ENCODE results near the gene CHPF2.
A peak's percentile ranks its signal among the peaks of the same experiment; 100 is the strongest.

CHPF2 gene

DNA sequence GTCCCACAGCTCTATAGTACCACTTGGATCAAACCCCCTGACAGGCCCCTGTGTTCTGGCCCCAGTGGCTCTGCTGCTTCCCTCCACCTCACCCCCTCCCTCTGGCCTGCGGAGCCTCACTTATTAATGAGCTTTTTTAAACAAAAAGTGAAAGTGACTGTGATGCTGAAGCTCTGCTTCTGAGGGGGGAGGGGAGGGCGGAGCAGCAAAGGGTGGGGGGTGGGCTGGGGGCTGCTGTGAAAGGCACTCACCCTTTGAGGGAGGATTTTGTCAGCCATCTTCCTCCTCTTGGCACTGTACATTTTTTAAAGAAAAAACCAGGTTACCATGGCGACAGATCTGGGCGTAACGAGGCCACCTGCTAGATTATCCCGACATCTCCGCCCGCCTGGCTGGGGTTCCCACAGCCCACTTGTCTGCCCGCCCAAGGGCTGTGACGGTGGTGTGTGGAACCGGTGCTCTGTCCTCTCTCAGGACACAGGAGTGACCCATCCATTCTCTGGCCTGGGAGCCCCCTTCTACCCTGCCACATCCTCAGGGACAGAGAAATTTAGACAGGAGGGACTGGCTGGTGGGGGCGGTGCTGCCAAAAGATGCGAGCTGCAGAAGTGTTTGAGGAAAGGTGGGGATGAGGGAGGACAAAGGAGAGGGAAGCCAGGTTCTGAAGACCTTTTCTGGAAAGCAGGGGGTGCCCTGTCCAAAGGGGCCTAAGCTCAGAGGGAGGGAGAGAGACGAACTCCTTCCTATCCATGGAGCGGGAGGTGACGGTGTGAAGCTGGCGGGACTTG, 11.3 kb downstream of the CHPF2 start:
- peak; percentile 50 to 69 for DNase-seq
- TF ChIP-seq POLR2A (IDR thresholded peaks at IDR 0.05; ENCODE audit: low read length) (no peak), GATA1 (IDR thresholded peaks at IDR 0.05; ENCODE audit: low read depth, low read length) (no peak)

DNA sequence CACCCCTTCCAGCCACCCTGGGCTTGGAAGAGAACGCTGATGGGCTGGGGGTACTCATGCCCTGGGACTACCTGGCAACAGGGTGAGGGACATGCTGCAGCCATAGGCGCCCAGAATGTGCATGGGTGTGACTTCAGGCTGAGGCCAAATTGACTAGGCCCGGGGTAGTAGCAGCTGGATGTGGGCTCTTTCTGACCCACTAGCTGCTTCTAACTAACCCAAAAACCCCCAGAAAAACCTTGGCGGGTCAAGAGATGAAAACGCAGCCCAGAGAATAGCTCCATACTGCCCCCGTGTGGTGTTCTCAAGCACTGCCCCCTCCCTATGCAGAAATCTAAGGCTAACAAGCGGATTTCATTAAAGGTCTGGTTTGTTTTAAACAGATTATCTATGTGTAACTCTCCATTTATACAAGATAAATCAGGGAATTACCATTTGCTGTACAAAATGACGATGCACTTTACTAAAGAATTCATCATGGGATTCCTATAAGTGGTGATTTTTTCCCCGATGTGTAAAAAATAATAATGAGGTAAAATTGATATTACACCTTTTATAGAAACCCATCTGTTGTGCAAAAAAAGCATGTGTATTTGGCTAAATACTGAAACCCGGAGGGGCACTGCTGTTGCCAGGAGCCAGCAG, 12.0 kb downstream of the CHPF2 start:
- TF ChIP-seq POLR2A (IDR thresholded peaks at IDR 0.05; ENCODE audit: low read length) (no peak), GATA1 (IDR thresholded peaks at IDR 0.05; ENCODE audit: low read depth, low read length) (no peak)
- DNase-seq = peak; percentile 61 to 80

DNA sequence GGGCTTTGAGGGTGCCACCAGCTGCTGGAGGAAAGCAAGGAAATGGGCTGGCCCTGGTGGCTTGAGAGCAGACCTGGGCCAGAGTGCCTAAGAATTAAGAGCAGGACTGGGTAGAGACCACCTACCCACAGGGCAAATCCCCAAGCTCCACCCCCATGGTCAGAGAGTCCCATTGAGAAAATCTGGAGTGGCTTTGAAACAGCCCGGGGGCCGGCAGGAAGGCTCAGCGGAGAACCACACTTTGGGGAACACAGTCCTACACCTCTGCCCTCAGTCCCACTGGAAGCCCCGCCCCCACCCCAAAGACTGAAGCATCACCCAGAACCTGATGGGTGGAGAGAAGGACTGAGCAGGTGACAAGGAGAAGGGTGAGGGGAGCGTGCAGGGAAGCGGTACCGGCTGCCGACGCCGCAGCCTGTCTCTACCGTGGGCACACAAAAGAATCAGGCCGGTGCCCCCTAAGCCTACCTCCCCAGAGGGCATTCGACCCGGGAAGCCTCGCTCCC, 12.6 kb downstream of the CHPF2 start:
- no peak for DNase-seq
- no peak for TF ChIP-seq POLR2A (IDR thresholded peaks at IDR 0.05; ENCODE audit: low read length)
- TF ChIP-seq GATA1 (IDR thresholded peaks at IDR 0.05; ENCODE audit: low read depth, low read length) = no peak

DNA sequence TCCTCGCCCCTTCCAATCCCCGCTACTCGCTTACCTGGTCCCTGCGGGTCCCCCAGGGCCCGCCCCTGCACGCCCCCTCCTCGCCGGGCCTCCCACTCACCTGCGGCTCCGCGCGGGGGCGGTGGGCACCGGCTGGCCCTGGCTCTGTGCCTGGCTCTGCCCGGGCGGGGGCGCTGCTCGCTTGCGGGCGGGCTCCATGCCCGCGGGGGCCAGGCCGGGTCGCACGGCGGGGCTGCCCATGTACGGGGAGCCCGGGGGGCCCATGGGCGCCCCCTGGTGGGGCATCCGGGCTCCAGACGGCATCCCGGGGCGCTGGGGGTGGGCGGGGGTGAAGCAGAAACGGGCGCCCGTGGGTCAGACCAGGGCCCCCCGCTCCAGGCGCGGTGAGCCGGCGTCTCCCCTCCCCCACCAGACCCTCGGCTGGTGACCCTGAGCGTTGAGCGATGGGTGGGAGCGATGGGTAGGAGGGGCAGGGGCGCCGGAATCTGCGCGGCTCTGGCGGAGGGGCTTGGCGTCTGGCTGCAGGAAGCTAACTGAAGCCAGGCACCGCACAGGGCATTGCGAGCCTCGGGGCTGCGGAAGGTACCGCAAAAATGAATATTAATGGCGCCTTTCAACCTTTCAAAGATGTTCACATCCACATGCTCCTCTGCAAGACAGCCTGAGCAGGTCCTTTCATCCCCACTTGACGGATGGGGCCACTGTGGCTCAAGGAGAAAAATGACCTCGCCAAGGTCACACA, 13.2 kb downstream of the CHPF2 start:
- TF ChIP-seq GATA1 (IDR thresholded peaks at IDR 0.05; ENCODE audit: low read depth, low read length) (no peak), POLR2A (IDR thresholded peaks at IDR 0.05; ENCODE audit: low read length) (no peak)
- peak; percentile 42 to 56 for DNase-seq

DNA sequence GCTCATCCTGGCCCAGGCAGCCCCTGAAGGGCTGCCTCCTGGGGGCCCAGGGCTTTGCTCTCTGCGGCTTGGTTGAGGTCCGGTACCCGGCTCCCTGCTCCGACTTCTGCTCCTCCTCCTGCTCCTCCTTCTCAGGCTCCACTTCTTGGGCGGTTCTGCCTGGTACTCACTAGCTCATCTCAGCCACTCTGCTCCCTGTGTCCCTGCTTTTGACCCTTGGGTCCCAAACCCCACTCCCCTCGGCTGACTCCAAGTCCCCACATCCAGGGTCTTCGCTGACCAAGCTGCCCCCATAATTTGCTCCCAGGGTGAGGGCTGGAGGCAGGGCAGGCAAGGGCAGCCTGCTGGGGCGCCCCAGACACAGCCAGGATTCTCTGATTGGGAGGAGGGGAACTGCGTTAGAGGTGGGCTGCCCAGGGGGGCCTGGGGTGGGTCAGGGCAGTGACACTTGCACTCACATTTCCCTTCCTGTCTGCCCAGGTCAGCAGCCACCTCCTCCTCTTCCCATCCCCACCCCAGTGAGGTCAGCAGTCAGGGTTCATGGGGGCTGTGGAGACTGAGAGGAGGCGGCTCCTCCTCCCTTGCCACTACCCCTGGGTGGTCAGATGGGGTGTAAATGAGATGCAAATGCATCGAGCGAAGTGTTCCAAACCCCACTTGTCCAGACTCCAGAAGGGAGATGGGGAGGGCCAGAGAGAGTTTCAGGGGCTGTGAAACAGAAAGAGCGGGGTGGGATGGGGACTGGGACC, 14.0 kb downstream of the CHPF2 start:
- no peak for DNase-seq
- no peak for TF ChIP-seq GATA1 (IDR thresholded peaks at IDR 0.05; ENCODE audit: low read depth, low read length)
- no peak for TF ChIP-seq POLR2A (IDR thresholded peaks at IDR 0.05; ENCODE audit: low read length)

DNA sequence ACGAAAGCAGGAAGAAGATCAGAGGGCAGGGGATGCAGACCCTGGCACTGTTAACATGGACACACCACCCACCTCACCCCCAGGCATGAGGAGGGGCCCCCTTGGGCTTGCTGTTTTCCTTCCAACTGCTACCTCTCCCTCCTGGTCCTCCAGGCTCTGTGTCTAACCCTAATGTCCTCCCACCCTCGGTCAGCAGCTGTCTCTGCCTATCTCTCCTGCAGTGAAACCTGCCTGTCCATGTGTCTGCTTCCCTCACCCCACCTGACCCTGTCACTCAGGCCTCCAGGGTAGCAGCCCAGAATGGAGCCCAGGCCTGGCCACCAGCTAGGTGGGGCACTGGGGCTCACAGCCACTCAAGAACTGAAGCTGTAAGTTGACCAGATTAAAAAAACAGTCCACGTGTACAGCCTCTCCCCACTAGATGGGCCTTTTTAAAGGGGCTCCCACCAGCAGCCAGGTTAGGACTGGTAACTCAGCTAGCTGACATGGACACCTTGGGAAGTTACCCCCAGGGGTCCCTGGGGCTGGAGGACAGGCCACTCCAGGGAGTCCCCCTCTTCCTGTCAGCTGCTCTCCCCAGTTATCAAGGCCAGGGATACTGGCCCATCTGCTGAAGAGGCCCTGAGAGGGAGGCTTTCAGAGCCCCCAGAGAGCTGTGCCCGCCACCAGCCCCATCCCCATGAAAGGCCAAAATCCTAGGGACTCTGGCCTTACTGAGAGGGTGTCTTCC, 14.7 kb downstream of the CHPF2 start:
- TF ChIP-seq POLR2A (IDR thresholded peaks at IDR 0.05; ENCODE audit: low read length) (no peak), GATA1 (IDR thresholded peaks at IDR 0.05; ENCODE audit: low read depth, low read length) (no peak)
- no peak for DNase-seq

DNA sequence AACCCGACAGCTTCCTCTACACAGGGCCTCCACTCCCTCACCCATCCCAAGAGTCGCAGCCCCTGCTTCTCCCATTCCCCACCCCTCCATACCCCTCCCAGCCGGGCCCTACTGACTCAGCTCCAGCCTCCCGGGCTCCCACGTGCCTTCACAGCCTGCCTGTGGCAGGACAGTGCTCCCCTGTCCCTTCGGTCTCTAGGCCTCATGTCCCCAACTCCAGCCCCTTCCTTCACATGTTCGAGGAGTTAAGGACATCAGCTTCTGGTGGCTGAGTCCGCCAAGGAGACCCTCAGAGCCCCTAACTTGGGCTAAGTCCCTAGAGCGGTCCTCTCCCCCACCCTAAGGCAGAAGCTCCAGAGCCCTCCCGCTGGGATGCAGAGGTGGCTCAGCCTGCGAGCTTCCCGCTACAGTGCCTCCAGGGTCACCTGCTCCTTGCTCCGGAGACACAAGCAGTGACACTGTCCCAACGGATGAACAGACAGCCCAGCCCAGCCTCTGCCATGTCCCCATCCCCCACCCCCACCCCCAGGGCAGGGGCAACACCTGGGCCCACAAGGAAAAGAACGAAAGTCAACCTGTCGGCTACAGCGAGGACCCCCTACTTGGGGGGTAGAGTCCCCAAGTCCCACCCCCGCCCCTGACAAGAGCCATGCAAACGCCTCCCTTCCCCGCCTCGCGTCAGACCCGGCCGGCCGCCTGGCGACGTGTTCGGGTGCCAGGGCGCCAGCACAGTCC, 15.5 kb downstream of the CHPF2 start:
- DNase-seq = no peak
- no peak for TF ChIP-seq POLR2A (IDR thresholded peaks at IDR 0.05; ENCODE audit: low read length)
- no peak for TF ChIP-seq GATA1 (IDR thresholded peaks at IDR 0.05; ENCODE audit: low read depth, low read length)

DNA sequence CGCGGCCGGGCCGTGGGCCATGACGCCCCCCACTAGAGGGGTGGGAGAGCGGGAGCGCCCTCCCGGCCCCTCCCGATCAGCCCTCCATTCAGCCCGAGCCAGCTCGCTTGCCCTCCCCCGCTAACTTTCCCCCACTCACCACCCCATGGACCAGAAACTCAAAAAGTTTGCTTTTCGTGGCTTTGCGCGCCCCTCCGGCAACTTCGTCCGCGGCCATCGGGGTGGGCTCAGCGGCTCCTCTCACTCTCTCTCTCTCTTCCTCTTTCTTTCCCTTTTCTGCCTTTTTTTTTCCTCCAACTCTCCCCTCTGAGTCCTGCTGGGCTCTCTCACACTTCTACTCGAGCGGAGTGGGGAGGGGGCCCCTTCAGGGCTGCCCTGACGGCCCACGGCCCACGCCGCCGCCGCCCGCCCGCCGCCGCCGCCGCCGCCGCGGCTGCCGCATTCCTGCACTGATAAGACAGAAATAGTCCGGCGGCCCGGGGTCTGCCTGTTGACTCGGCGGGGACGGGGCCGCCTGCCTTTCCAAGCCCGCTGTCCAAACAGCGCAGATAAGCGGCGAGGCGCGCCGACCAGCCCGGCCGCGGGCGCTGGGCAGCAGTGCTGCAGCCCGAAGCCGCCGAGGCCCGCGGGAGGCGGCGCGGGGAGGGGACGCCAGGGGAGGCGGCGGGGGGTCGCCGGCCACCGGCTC, 16.2 kb downstream of the CHPF2 start, which contains the start of gene SMARCD3:
TSS of gene SMARCD3 (minus strand) at position 349 of the 688 bp plus-strand sequence. CDS start at position 217, 132 bp downstream.
- DNase-seq = peak; percentile 24 to 38
- TF ChIP-seq POLR2A (IDR thresholded peaks at IDR 0.05; ENCODE audit: low read length) (no peak), GATA1 (IDR thresholded peaks at IDR 0.05; ENCODE audit: low read depth, low read length) (no peak)

DNA sequence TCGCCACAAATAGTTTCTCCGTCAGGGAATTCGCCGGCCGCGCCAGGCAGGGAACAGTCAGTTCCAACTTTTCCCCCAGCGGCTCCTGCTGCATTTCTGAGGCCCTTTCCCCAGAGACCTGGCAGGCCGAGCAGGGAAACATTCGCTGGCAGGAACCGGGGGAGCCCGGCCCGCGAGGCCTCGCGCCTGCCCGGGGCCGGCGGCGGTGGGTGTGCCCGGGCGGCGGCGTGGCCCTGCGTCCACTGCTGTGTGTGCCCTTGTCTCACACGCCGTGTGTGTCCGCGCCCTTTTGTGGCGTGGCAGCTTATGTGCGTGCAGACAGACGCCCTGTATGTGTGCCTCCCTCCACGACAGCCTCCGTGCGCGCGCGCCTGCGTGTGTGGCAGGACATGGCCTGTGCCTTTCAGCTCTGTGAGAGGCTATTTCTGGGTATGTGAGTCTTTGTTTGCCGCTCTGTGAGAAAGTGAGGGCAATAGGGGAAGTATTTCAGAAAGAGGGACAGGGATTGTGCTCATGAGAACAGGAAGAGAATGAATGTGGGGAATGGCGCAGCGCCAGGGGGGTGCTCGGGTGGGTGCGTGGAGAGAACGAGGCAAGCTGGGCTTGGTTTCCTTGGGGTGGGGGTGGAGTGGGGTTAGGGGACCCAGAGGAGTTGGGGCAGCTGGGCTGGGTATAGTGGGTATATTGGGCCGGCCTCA, 16.9 kb downstream of the CHPF2 start:
- TF ChIP-seq POLR2A (IDR thresholded peaks at IDR 0.05; ENCODE audit: low read length) (no peak), GATA1 (IDR thresholded peaks at IDR 0.05; ENCODE audit: low read depth, low read length) (no peak)
- peak; percentile 25 to 38 for DNase-seq

DNA sequence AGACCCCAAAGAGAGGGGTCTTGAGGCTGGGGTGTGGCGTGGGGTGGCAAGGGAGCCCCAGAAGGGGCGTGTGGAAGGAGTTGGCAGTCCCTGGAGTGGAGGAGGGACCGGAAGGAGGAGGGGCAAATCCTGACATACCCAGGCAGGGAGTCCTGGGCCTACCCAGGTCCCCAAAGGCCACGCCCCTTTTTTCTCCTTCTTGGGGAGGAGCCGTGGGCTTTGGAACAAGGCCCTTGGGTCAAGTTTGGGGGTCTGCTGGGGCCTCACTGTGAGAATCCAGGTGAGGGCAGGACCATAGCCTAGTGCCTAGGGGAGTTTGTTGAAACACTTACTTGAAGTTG, 17.4 kb downstream of the CHPF2 start:
- TF ChIP-seq GATA1 (IDR thresholded peaks at IDR 0.05; ENCODE audit: low read depth, low read length) (no peak), POLR2A (IDR thresholded peaks at IDR 0.05; ENCODE audit: low read length) (no peak)
- no peak for DNase-seq
